H1 (cell line): ENCODE data around the gene CBLB. TPM values are rescaled to one million over a fixed set of nuclear protein-coding genes. Genes with fewer than 3 reads are reported as not detected.

Source experiments
- CTCF ChIA-PET: fragments of 300-600 bp; sonication (Branson Sonifier 250); formaldehyde crosslinking; loops from one replicate; lab custom pipeline; 2021; ENCODE audit not compliant: partially characterized antibody; lab: Charles Lee
- POLR2A ChIA-PET: fragments of 300-600 bp; sonication (Branson Sonifier 250); formaldehyde crosslinking; loops from one replicate; lab custom pipeline; 2021; ENCODE audit warnings: inconsistent platforms; ENCODE audit not compliant: partially characterized antibody; lab: Charles Lee
- DNase-seq, 2 experiments: peaks; one replicate each; pipeline versions ENCODE4 v3.0.0 to v3.0.0-alpha.2; 2010 to 2022; ENCODE audit warnings: low spot score in 2 of 2, low read depth in 1 of 2, mixed read lengths in 1 of 2
- FAIRE-seq: peaks from 2 replicates; lab custom pipeline; 2011; peaks lifted over from hg19 to GRCh38; lab: Jason Lieb, UNC
- H2AFZ ChIP-seq: 2 replicates; pipeline ENCODE4 v1.8.1; 2012; ENCODE audit warnings: low read length, inconsistent platforms
- H2AK5ac ChIP-seq: 2 replicates; pipeline ENCODE4 v1.6.1; 2013; ENCODE audit warnings: low read depth, low read length
- H2BK120ac ChIP-seq: replicated peaks from 2 replicates; pipeline ENCODE3; 2013; ENCODE audit warnings: low read depth, low read length, inconsistent platforms
- H2BK12ac ChIP-seq: 2 replicates; pipeline ENCODE4 v1.6.1; 2013; ENCODE audit warnings: low read depth, low read length
- H2BK15ac ChIP-seq: 2 replicates; pipeline ENCODE4 v1.6.1; 2013; ENCODE audit warnings: low read length
- H2BK20ac ChIP-seq: 2 replicates; pipeline ENCODE4 v1.6.1; 2013; ENCODE audit warnings: low read length
- H2BK5ac ChIP-seq: 2 replicates; pipeline ENCODE4 v1.6.1; 2013; ENCODE audit warnings: low read depth, low read length
- H3K14ac ChIP-seq: 2 replicates; pipeline ENCODE4 v1.6.1; 2013; ENCODE audit warnings: inconsistent platforms; ENCODE audit not compliant: insufficient read length
- H3K18ac ChIP-seq: 2 replicates; pipeline ENCODE4 v1.6.1; 2013; ENCODE audit warnings: low read length; ENCODE audit errors: extremely low read depth
- H3K23ac ChIP-seq: 2 replicates; pipeline ENCODE4 v1.6.1; 2013; ENCODE audit warnings: inconsistent platforms; ENCODE audit not compliant: insufficient read length
- H3K23me2 ChIP-seq: 2 replicates; pipeline ENCODE4 v1.6.1; 2013; ENCODE audit warnings: low read depth, low read length
- H3K27ac ChIP-seq: 2 replicates; pipeline ENCODE4 v1.6.1; 2011; ENCODE audit warnings: low read depth, low read length, inconsistent platforms
- H3K27me3 ChIP-seq, 4 experiments: replicated peaks in 1 of 4; 1 replicate in 1 of 4; 2 replicates in 3 of 4; pipeline versions ENCODE4 v1.6.1 to v1.8.1; 2011 to 2013; ENCODE audit warnings: low read length in 3 of 4, mild to moderate bottlenecking in 3 of 4, inconsistent platforms in 2 of 4, mixed read lengths in 2 of 4, moderate library complexity in 1 of 4; ENCODE audit not compliant: control insufficient read depth in 3 of 4, insufficient read depth in 3 of 4; ENCODE audit errors: extremely low read depth in 1 of 4
- H3K36me3 ChIP-seq, 4 experiments: 2 replicates each; pipeline versions ENCODE4 v1.6.1 to v1.8.1; 2011 to 2013; ENCODE audit warnings: mild to moderate bottlenecking in 4 of 4, low read length in 3 of 4, moderate library complexity in 2 of 4, control low read depth in 1 of 4, inconsistent platforms in 1 of 4; ENCODE audit not compliant: insufficient read depth in 4 of 4, control insufficient read depth in 2 of 4
- H3K4ac ChIP-seq: replicated peaks from 2 replicates; pipeline ENCODE3; 2013; ENCODE audit warnings: low read length, low read depth, mixed read lengths, inconsistent platforms; ENCODE audit not compliant: insufficient read length
- H3K4me1 ChIP-seq, 4 experiments: replicated peaks in 1 of 4; 1 replicate in 1 of 4; 2 replicates in 3 of 4; pipeline versions ENCODE4 v1.6.1 to v1.8.1; 2011 to 2013; ENCODE audit warnings: low read length in 3 of 4, inconsistent platforms in 2 of 4, mixed read lengths in 1 of 4; ENCODE audit not compliant: insufficient read depth in 4 of 4, control insufficient read depth in 3 of 4
- H3K4me2 ChIP-seq, 2 experiments: 2 replicates each; pipeline versions ENCODE4 v1.6.1 to v1.8.1; 2011 to 2013; ENCODE audit warnings: low read depth in 2 of 2, low read length in 2 of 2, control low read depth in 1 of 2, inconsistent platforms in 1 of 2, mild to moderate bottlenecking in 1 of 2; ENCODE audit not compliant: insufficient read depth in 1 of 2
- H3K4me3 ChIP-seq, 4 experiments: fragments of 200-600, 300-600 bp in 1 of 4; sonication (generic), shearing (Covaris generic), sonication (Bioruptor Twin) in 1 of 4; 2 replicates each; pipeline versions ENCODE4 v1.5.1 to v1.8.1; 2011 to 2016; ENCODE audit warnings: low read length in 4 of 4, low read depth in 3 of 4, control low read depth in 2 of 4, inconsistent platforms in 2 of 4, mild to moderate bottlenecking in 2 of 4, mixed read lengths in 1 of 4, moderate library complexity in 1 of 4; ENCODE audit not compliant: insufficient read depth in 2 of 4; ENCODE audit errors: extremely low read depth in 1 of 4
- H3K56ac ChIP-seq: replicated peaks from 2 replicates; pipeline ENCODE3; 2013; ENCODE audit warnings: low read depth, mild to moderate bottlenecking, mixed read lengths, low read length, inconsistent platforms; ENCODE audit not compliant: insufficient read length
- H3K79me1 ChIP-seq: 2 replicates; pipeline ENCODE4 v1.6.1; 2013; ENCODE audit warnings: low read depth, low read length, control low read depth
- H3K79me2 ChIP-seq, 2 experiments: 2 replicates each; pipeline versions ENCODE4 v1.6.1 to v1.8.1; 2012 to 2013; ENCODE audit warnings: low read length in 2 of 2, mild to moderate bottlenecking in 2 of 2, inconsistent platforms in 1 of 2; ENCODE audit not compliant: insufficient read depth in 2 of 2, control insufficient read depth in 1 of 2
- H3K9ac ChIP-seq, 4 experiments: replicated peaks in 1 of 4; 1 replicate in 1 of 4; 2 replicates in 3 of 4; pipeline versions ENCODE4 v1.6.1 to v1.8.1; 2011 to 2013; ENCODE audit warnings: low read depth in 3 of 4, low read length in 3 of 4, control low read depth in 2 of 4, mild to moderate bottlenecking in 2 of 4, moderate library complexity in 2 of 4, inconsistent platforms in 1 of 4; ENCODE audit errors: extremely low read depth in 1 of 4
- H3K9me3 ChIP-seq, 2 experiments: 2 replicates each; pipeline versions ENCODE4 v1.6.1 to v1.8.1; 2012 to 2013; ENCODE audit warnings: mild to moderate bottlenecking in 2 of 2, moderate library complexity in 2 of 2, control low read depth in 1 of 2, inconsistent platforms in 1 of 2, low read depth in 1 of 2, low read length in 1 of 2, mixed read lengths in 1 of 2; ENCODE audit not compliant: insufficient read depth in 2 of 2
- H4K20me1 ChIP-seq, 2 experiments: replicated peaks in 1 of 2; 2 replicates each; pipeline versions ENCODE3 to v1.8.1; 2011 to 2013; ENCODE audit warnings: inconsistent platforms in 2 of 2, low read length in 2 of 2, mild to moderate bottlenecking in 1 of 2; ENCODE audit not compliant: insufficient read depth in 2 of 2, control insufficient read depth in 1 of 2
- H4K5ac ChIP-seq: 2 replicates; pipeline ENCODE4 v1.6.1; 2013; ENCODE audit warnings: low read length, low read depth, mixed read lengths, inconsistent platforms; ENCODE audit not compliant: insufficient read length
- H4K8ac ChIP-seq: 2 replicates; pipeline ENCODE4 v1.8.0; 2013; ENCODE audit warnings: mild to moderate bottlenecking, moderate library complexity, low read length, inconsistent platforms; ENCODE audit not compliant: insufficient read depth; ENCODE audit errors: extremely low read depth
- H4K91ac ChIP-seq: replicated peaks from 2 replicates; pipeline ENCODE3; 2013; ENCODE audit warnings: low read length, mixed read lengths, inconsistent platforms; ENCODE audit not compliant: insufficient read length
- CBX5 ChIP-seq: fragments of 300-800, 300-1000 bp; sonication (generic); IDR thresholded peaks from 2 replicates; pipeline ENCODE4 v1.7.1; 2016; ENCODE audit warnings: antibody characterized with exemption, low read length, low read depth
- EP300 ChIP-seq, 2 experiments: IDR thresholded peaks; 1 replicate in 1 of 2; 2 replicates in 1 of 2; pipeline ENCODE4 v1.6.1; 2011 to 2012; ENCODE audit warnings: low read depth in 2 of 2, low read length in 2 of 2, mild to moderate bottlenecking in 2 of 2, borderline replicate concordance in 1 of 2, inconsistent platforms in 1 of 2, moderate library complexity in 1 of 2
- EZH2 ChIP-seq: fragments of 200-600 bp; sonication (generic); IDR thresholded peaks from 2 replicates; pipeline ENCODE4 v1.7.1; 2012; ENCODE audit warnings: low read depth, mild to moderate bottlenecking, moderate library complexity, low read length, inconsistent platforms; ENCODE audit not compliant: severe bottlenecking
- FOSL1 ChIP-seq: IDR thresholded peaks from 2 replicates; pipeline ENCODE4 v1.6.1; 2011; ENCODE audit warnings: mild to moderate bottlenecking, low read depth, low read length, moderate library complexity; ENCODE audit not compliant: insufficient read depth
- MAFK ChIP-seq: IDR thresholded peaks from 2 replicates; pipeline ENCODE4 v1.6.1; 2012; ENCODE audit warnings: low read depth, mild to moderate bottlenecking, improper control_type of control experiment, low read length
- POLR2A ChIP-seq, 2 experiments: IDR thresholded peaks; 1 replicate in 1 of 2; 2 replicates in 1 of 2; pipeline ENCODE4 v1.6.1; 2011; ENCODE audit warnings: low read depth in 2 of 2, low read length in 2 of 2, mild to moderate bottlenecking in 2 of 2; ENCODE audit errors: control extremely low read depth in 1 of 2
- RAD21 ChIP-seq, 2 experiments: IDR thresholded peaks in 1 of 2; conservative IDR thresholded peaks in 1 of 2; 2 replicates each; pipeline ENCODE4 v1.6.1; 2011; ENCODE audit warnings: low read depth in 2 of 2, low read length in 2 of 2, improper control_type of control experiment in 1 of 2, inconsistent platforms in 1 of 2, mild to moderate bottlenecking in 1 of 2, moderate library complexity in 1 of 2
- SP4 ChIP-seq: IDR thresholded peaks from 2 replicates; pipeline ENCODE4 v1.6.1; 2012; ENCODE audit warnings: low read length, inconsistent platforms
- SUZ12 ChIP-seq: fragments of 200-600 bp; sonication (generic); IDR thresholded peaks from 2 replicates; pipeline ENCODE4 v1.6.1; 2012; ENCODE audit warnings: mild to moderate bottlenecking, inconsistent platforms, low read length, moderate library complexity, mixed read lengths
- TBP ChIP-seq: IDR thresholded peaks from 2 replicates; pipeline ENCODE4 v1.6.1; 2011; ENCODE audit warnings: low read depth, low read length, improper control_type of control experiment
- WGBS, 2 experiments: shearing (Covaris generic) in 1 of 2; methylation state at CpG; one replicate each; pipeline versions ENCODE4 v1.1.6 to v1.1.7; 2013 to 2015; ENCODE audit warnings: low lambda C conversion rate in 2 of 2, mixed read lengths in 2 of 2, inconsistent platforms in 1 of 2, low coverage in 1 of 2, missing lambda C conversion rate in 1 of 2; ENCODE audit not compliant: insufficient replicate concordance in 2 of 2, insufficient coverage in 1 of 2, insufficient read length in 1 of 2; ENCODE audit errors: extremely low coverage in 1 of 2, missing lambda C conversion rate in 1 of 2; 5-methylcytosine and 5-hydroxymethylcytosine counted together
- polyA plus RNA-seq, 7 experiments: library from polyadenylated mRNA; depleted of rRNA in 3 of 7; stranded (reverse) in 5 of 7; unstranded in 2 of 7; fragments of >200 nt in 5 of 7; fragments of 200-250 nt in 2 of 7; gene quantifications; 1 replicate in 5 of 7; 2 replicates in 1 of 7; 4 replicates in 1 of 7; pipeline versions ENCODE4 v1.2.1 to v1.2.3, GENCODE V29; 2011 to 2013; ENCODE audit warnings: missing spikeins in 2 of 7, mixed read lengths in 2 of 7
- total RNA-seq: library from RNA; stranded (reverse); fragmentation: NEBNext Ultra II Directional; extraction: Animal tissue kit (Norgen Biotek cat#: 25700); gene quantifications from 2 replicates; pipeline ENCODE4 v1.2.1, GENCODE V29; 2021
- TF ChIP-seq, protein P1 (sequence below): IDR thresholded peaks from 2 replicates; pipeline ENCODE4 v1.6.1; 2012; ENCODE audit warnings: inconsistent platforms

The CBLB gene
- total and polyA plus RNA-seq, 2 of the 8 experiments (the other 6 are each of a cell fraction or from before 2014, with no cell fraction given): 14.5 to 26.0 TPM

DNA sequence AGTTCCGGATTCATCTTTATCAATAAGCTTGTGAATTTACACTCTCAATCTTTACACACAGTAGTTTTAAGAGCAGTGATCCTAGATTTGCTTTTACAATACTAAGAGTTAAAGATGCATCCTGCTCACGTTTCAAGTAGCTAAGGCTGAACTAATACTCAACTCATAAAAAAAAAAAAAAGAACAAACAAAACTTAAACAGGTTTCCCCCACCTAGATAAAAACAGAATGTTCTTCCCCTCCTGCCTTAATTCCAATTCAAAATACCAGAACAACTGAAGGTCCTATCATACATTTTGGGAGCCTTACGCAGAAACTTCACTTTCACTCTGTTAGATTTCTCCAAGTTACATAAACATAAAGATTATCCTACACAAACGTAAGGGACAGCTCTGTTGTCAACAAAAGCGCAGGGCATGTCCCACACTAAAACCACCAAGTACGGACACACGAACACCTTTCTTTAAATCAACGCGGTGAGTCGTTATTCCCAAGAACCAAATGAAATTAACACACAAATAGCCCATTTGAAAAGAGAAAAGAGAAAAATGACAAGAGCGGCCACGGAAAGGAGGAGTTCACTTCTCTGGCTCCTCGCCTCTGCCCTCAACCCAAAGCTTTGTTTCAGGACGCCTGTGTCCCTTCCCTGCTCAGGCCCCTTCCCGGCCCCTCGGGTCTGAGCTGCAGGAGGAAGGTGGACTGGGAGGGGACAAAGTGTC, 941 bp downstream of the CBLB start:
- H3K9me3 ChIP-seq: no peaks in the 10 kb centered on the region
- peak overlapping the region; percentile 28; the same call in 1 of the 2 replicates for H4K8ac ChIP-seq
- H4K91ac ChIP-seq: no peak overlapping the region
- H3K27ac ChIP-seq: no peak overlapping the region
- ChIA-PET POLR2A (interaction anchor here (0.6 kb wide), 2 partner anchors 39 to 184 kb away, joined by 3 to 5 read pairs; no protein-coding TSS in a partner anchor), CTCF (interaction anchor here (0.6 kb wide), 1 partner anchor 11 kb away, joined by 3 read pairs; no protein-coding TSS in a partner anchor)
- H3K14ac ChIP-seq: no peak overlapping the region
- H2BK20ac ChIP-seq: no peak overlapping the region
- WGBS, 2 experiments: 4% methylated on average over 14 of the region's 16 CpGs; no CpG with 5 or more reads in 1 of the 2 experiments
- peak overlapping the region; percentile 27; the same call in 1 of the 2 replicates for H2AFZ ChIP-seq
- peak overlapping the region; percentile 59 to 82 (median 72); a peak in 6 of 7 replicates for H3K9ac ChIP-seq
- no peak overlapping the region for H2BK5ac ChIP-seq
- H2BK15ac ChIP-seq: no peak overlapping the region
- DNase-seq: no peak
- H3K27me3 ChIP-seq: no peaks in the 10 kb centered on the region
- no peak overlapping the region for H2BK120ac ChIP-seq
- no peak for FAIRE-seq
- H3K4me1 ChIP-seq: peaks cover 0 to 9% (median 3%) of the 10 kb centered on the region in 4 experiments; a peak in 4 of 7 replicates
- no peak overlapping the region for H3K23ac ChIP-seq
- peak overlapping the region; percentile 85 to 99 (median 94) for H3K4me3 ChIP-seq
- no peaks in the 10 kb centered on the region for H3K79me1 ChIP-seq
- no peaks in the 10 kb centered on the region for H4K20me1 ChIP-seq
- peak overlapping the region; percentile 75 to 90 for H3K4me2 ChIP-seq
- H4K5ac ChIP-seq: no peak overlapping the region
- H3K79me2 ChIP-seq: peaks cover 0 to 53% of the 10 kb centered on the region in 2 experiments; a peak in 3 of 4 replicates
- peaks cover 4% of the 10 kb centered on the region; the same call in 1 of the 2 replicates for H3K23me2 ChIP-seq
- no peak overlapping the region for H3K56ac ChIP-seq
- H2AK5ac ChIP-seq: no peak overlapping the region
- H2BK12ac ChIP-seq: no peak overlapping the region; the same call in 1 of the 2 replicates
- no peak overlapping the region for H3K4ac ChIP-seq
- H3K36me3 ChIP-seq: peaks cover 0 to 14% (median 0%) of the 10 kb centered on the region in 4 experiments; a peak in 3 of 8 replicates
- H3K18ac ChIP-seq: no peak overlapping the region
- TF ChIP-seq CBX5 (no peak), RAD21 (IDR thresholded peaks at IDR 0.05 in 1 of 2, conservative IDR thresholded peaks at IDR 0.05 in 1 of 2; ENCODE audit: low read depth in 2 of 2, low read length in 2 of 2) (no peak), MAFK (no peak), EP300 (IDR thresholded peaks at IDR 0.05; ENCODE audit: borderline replicate concordance in 1 of 2, low read depth in 2 of 2, low read length in 2 of 2) (no peak), SUZ12 (no peak), EZH2 (no peak), FOSL1 (no peak), TBP (no peak), POLR2A (IDR thresholded peaks at IDR 0.05; ENCODE audit: control extremely low read depth in 1 of 2, low read depth in 2 of 2, low read length in 2 of 2) (no peak), SP4 (no peak)
- TF ChIP-seq, protein P1, sequence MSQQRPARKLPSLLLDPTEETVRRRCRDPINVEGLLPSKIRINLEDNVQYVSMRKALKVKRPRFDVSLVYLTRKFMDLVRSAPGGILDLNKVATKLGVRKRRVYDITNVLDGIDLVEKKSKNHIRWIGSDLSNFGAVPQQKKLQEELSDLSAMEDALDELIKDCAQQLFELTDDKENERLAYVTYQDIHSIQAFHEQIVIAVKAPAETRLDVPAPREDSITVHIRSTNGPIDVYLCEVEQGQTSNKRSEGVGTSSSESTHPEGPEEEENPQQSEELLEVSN: no peak
